GM18907 (cell line): Measurements from ENCODE around the gene CCND2.

Experiments
- ATAC-seq: cut with Tn5 transposase; IDR thresholded peaks from one replicate; pipeline ENCODE4 v1.9.1; 2021; ENCODE audit warnings: mild to moderate bottlenecking, moderate library complexity; ENCODE audit not compliant: unreplicated experiment

Gene CCND2

GRCh38 chr12:4289231-4289878 is 15.8 kb downstream of the CCND2 start:
- ATAC-seq = no peak

GRCh38 chr12:4289998-4290790 is 16.6 kb downstream of the CCND2 start:
- no peak for ATAC-seq

GRCh38 chr12:4292341-4293073 is 18.9 kb downstream of the CCND2 start:
- no peak for ATAC-seq

- ATAC-seq = no peak
Measured at GRCh38 chr12:4293299-4293965, 19.9 kb downstream of the CCND2 start.

- ATAC-seq = no peak
Measured at GRCh38 chr12:4293966-4294505, 20.5 kb downstream of the CCND2 start.

GRCh38 chr12:4296751-4297150 is 23.2 kb downstream of the CCND2 start:
- no peak for ATAC-seq

GRCh38 chr12:4297617-4298016 is 24.1 kb downstream of the CCND2 start:
- ATAC-seq = no peak

GRCh38 chr12:4300883-4301282 is 27.3 kb downstream of the CCND2 start:
- no peak for ATAC-seq

GRCh38 chr12:4301932-4302501 is 28.5 kb downstream of the CCND2 start:
- no peak for ATAC-seq

GRCh38 chr12:4302881-4303280 is 29.3 kb downstream of the CCND2 start:
- no peak for ATAC-seq

- no peak for ATAC-seq
Measured at GRCh38 chr12:4303750-4304149, 30.2 kb downstream of the CCND2 start.

- no peak for ATAC-seq
Measured at GRCh38 chr12:4307593-4308333, 34.2 kb downstream of the CCND2 start.

GRCh38 chr12:4308334-4308950 is 34.9 kb downstream of the CCND2 start:
- no peak for ATAC-seq

GRCh38 chr12:4311776-4312175 is 38.2 kb downstream of the CCND2 start:
- no peak for ATAC-seq

GRCh38 chr12:4312251-4312650 is 38.7 kb downstream of the CCND2 start:
- ATAC-seq = no peak

GRCh38 chr12:4320497-4320852 is 46.9 kb downstream of the CCND2 start:
- peak; percentile 56 for ATAC-seq

- peak; percentile 95 for ATAC-seq
Measured at GRCh38 chr12:4320853-4321701, 47.5 kb downstream of the CCND2 start, which contains the start of gene TIGAR. TSS of gene TIGAR (plus strand) at chr12:4321213. CDS start at chr12:4321272, 59 bp downstream.

GRCh38 chr12:4322726-4323125 is 49.2 kb downstream of the CCND2 start:
- no peak for ATAC-seq
